Measurements from ENCODE around the gene SYCE3. TPM values are rescaled to one million over a fixed set of nuclear protein-coding genes. Genes with fewer than 3 reads are reported as not detected.

SYCE3 gene
- total RNA-seq, 1 experiment from 2014 or later, result not detected

GRCh38 chr22:50530877-50531545 is 31.7 kb downstream of the SYCE3 start:
- no peak overlapping the region for H3K27ac ChIP-seq

GRCh38 chr22:50530580-50530876 is 32.2 kb downstream of the SYCE3 start:
- Histone ChIP-seq H3K27ac (no peak overlapping the region), H3K9me3 (replicated peaks) (peaks cover 18% of the 10 kb centered on the region)

More at GRCh38 chr22:50530877-50531545, 31.7 kb downstream of the SYCE3 start:
- H3K4me3 ChIP-seq, result peak overlapping the region; percentile 41
- H3K9me3 ChIP-seq (replicated peaks), result peaks cover 18% of the 10 kb centered on the region
- H3K36me3 ChIP-seq, result 0 out of 2 replicates have a peak, but pooled peaks cover 2% of the 10 kb centered on the region
- peaks cover 42% of the 10 kb centered on the region for H3K4me1 ChIP-seq (replicated peaks)
- peaks cover 30% of the 10 kb centered on the region for H3K27me3 ChIP-seq (replicated peaks)
- DNase-seq (ENCODE audit: low read depth in 1 of 2, low spot score in 2 of 2), result peak; percentile 36 to 74

GRCh38 chr22:50529897-50530579 is 32.7 kb downstream of the SYCE3 start, which contains the start of gene TYMP:
Gene TYMP (minus strand): TSS chr22:50530012. CDS start chr22:50529709, 303 bp downstream.
- peak in 1 of 2 experiments; percentile 65 for DNase-seq (ENCODE audit: low read depth in 1 of 2, low spot score in 2 of 2)

More at GRCh38 chr22:50530580-50530876, 32.2 kb downstream of the SYCE3 start:
- Histone ChIP-seq H3K36me3 (0 out of 2 replicates have a peak, but pooled peaks cover 3% of the 10 kb centered on the region), H3K27me3 (replicated peaks) (peaks cover 30% of the 10 kb centered on the region), H3K4me1 (replicated peaks) (peaks cover 42% of the 10 kb centered on the region), H3K4me3 (peak overlapping the region; percentile 41)
- peak in 1 of 2 experiments; percentile 28 for DNase-seq (ENCODE audit: low read depth in 1 of 2, low spot score in 2 of 2)

GRCh38 chr22:50529416-50529896 is 33.3 kb downstream of the SYCE3 start:
- no peak for DNase-seq (ENCODE audit: low read depth in 1 of 2, low spot score in 2 of 2)
- peaks cover 30% of the 10 kb centered on the region for H3K27me3 ChIP-seq (replicated peaks)
- peaks cover 50% of the 10 kb centered on the region for H3K4me1 ChIP-seq (replicated peaks)
- H3K4me3 ChIP-seq, result peak overlapping the region; percentile 41
- H3K27ac ChIP-seq, result no peak overlapping the region
- peaks cover 12% of the 10 kb centered on the region for H3K36me3 ChIP-seq
- peaks cover 18% of the 10 kb centered on the region for H3K9me3 ChIP-seq (replicated peaks)

More at GRCh38 chr22:50529897-50530579, 32.7 kb downstream of the SYCE3 start, which contains the start of gene TYMP:
- Histone ChIP-seq H3K36me3 (peaks cover 6% of the 10 kb centered on the region; the same call in 1 of the 2 replicates), H3K4me3 (peak within 1 kb of the TSS; percentile 41), H3K27me3 (replicated peaks) (peaks cover 30% of the 10 kb centered on the region), H3K27ac (no peak within 1 kb of the TSS), H3K4me1 (replicated peaks) (peaks cover 45% of the 10 kb centered on the region), H3K9me3 (replicated peaks) (peaks cover 18% of the 10 kb centered on the region)

GRCh38 chr22:50528682-50529415 is 33.9 kb downstream of the SYCE3 start:
- peaks cover 30% of the 10 kb centered on the region for H3K27me3 ChIP-seq (replicated peaks)
- H3K4me3 ChIP-seq, result no peak overlapping the region
- peaks cover 18% of the 10 kb centered on the region for H3K9me3 ChIP-seq (replicated peaks)
- peaks cover 18% of the 10 kb centered on the region for H3K36me3 ChIP-seq
- DNase-seq (ENCODE audit: low read depth in 1 of 2, low spot score in 2 of 2), result no peak
- H3K4me1 ChIP-seq (replicated peaks), result peaks cover 54% of the 10 kb centered on the region
- H3K27ac ChIP-seq, result no peak overlapping the region

- Histone ChIP-seq H3K4me1 (replicated peaks) (peaks cover 54% of the 10 kb centered on the region), H3K27ac (no peak overlapping the region), H3K9me3 (replicated peaks) (peaks cover 18% of the 10 kb centered on the region), H3K36me3 (peaks cover 25% of the 10 kb centered on the region), H3K4me3 (no peak overlapping the region), H3K27me3 (replicated peaks) (peaks cover 30% of the 10 kb centered on the region)
- DNase-seq (ENCODE audit: low read depth in 1 of 2, low spot score in 2 of 2), result no peak
Measured at GRCh38 chr22:50527921-50528681, 34.6 kb downstream of the SYCE3 start.

- DNase-seq (ENCODE audit: low read depth in 1 of 2, low spot score in 2 of 2), result no peak
Measured at GRCh38 chr22:50526834-50527801, 35.6 kb downstream of the SYCE3 start.

GRCh38 chr22:50526108-50526833 is 36.4 kb downstream of the SYCE3 start:
- Histone ChIP-seq H3K4me3 (peak overlapping the region; percentile 53), H3K27ac (peak overlapping the region; percentile 63), H3K27me3 (replicated peaks) (peaks cover 17% of the 10 kb centered on the region), H3K9me3 (replicated peaks) (peaks cover 18% of the 10 kb centered on the region), H3K36me3 (peaks cover 42% of the 10 kb centered on the region), H3K4me1 (replicated peaks) (peaks cover 43% of the 10 kb centered on the region)
- DNase-seq (ENCODE audit: low read depth in 1 of 2, low spot score in 2 of 2), result peak; percentile 88 to 90

More at GRCh38 chr22:50526834-50527801, 35.6 kb downstream of the SYCE3 start:
- Histone ChIP-seq H3K4me3 (peak overlapping the region; percentile 53), H3K27me3 (replicated peaks) (peaks cover 26% of the 10 kb centered on the region), H3K36me3 (peaks cover 34% of the 10 kb centered on the region), H3K4me1 (replicated peaks) (peaks cover 52% of the 10 kb centered on the region), H3K27ac (peak overlapping the region; percentile 63; the same call in 1 of the 2 replicates), H3K9me3 (replicated peaks) (peaks cover 18% of the 10 kb centered on the region)

- peaks cover 45% of the 10 kb centered on the region for H3K36me3 ChIP-seq
- H3K27me3 ChIP-seq (replicated peaks), result peaks cover 12% of the 10 kb centered on the region
- H3K27ac ChIP-seq, result peak overlapping the region; percentile 63
- peaks cover 14% of the 10 kb centered on the region for H3K9me3 ChIP-seq (replicated peaks)
- H3K4me1 ChIP-seq (replicated peaks), result peaks cover 39% of the 10 kb centered on the region
- no peak for DNase-seq (ENCODE audit: low read depth in 1 of 2, low spot score in 2 of 2)
- H3K4me3 ChIP-seq, result peak overlapping the region; percentile 53
Measured at GRCh38 chr22:50525858-50526107, 36.9 kb downstream of the SYCE3 start.

- Histone ChIP-seq H3K27ac (peak within 1 kb of the TSS; percentile 63), H3K27me3 (replicated peaks) (peaks cover 7% of the 10 kb centered on the region), H3K4me1 (replicated peaks) (peaks cover 34% of the 10 kb centered on the region), H3K4me3 (peak within 1 kb of the TSS; percentile 53), H3K9me3 (replicated peaks) (peaks cover 11% of the 10 kb centered on the region), H3K36me3 (peaks cover 48% of the 10 kb centered on the region)
- peak; percentile 96 to 98 for DNase-seq (ENCODE audit: low read depth in 1 of 2, low spot score in 2 of 2)
Measured at GRCh38 chr22:50525104-50525857, 37.4 kb downstream of the SYCE3 start, which contains the start of gene SCO2. Gene SCO2 (minus strand): TSS chr22:50525598. CDS start chr22:50524411, 1,187 bp downstream.

- no peak for DNase-seq (ENCODE audit: low read depth in 1 of 2, low spot score in 2 of 2)
- H3K9me3 ChIP-seq (replicated peaks), result peaks cover 5% of the 10 kb centered on the region
- H3K36me3 ChIP-seq, result peaks cover 51% of the 10 kb centered on the region
- peaks cover 1% of the 10 kb centered on the region for H3K27me3 ChIP-seq (replicated peaks)
- peak overlapping the region; percentile 26 for H3K27ac ChIP-seq
- H3K4me3 ChIP-seq, result peak overlapping the region; percentile 53
- H3K4me1 ChIP-seq (replicated peaks), result peaks cover 28% of the 10 kb centered on the region
Measured at GRCh38 chr22:50524676-50525103, 38.0 kb downstream of the SYCE3 start.

All from SJSA1 (cell line).